GM23338 (cell line): ENCODE measurements around the gene NLRC3. TPM values are rescaled to one million over a fixed set of nuclear protein-coding genes. Genes with fewer than 3 reads are reported as not detected.

Experiments
- ATAC-seq: fragments of 200-7000 bp; cut with Tn5 transposase; 3 replicates; pipeline ENCODE4 v1.9.1; 2020
- DNase-seq: peaks from one replicate; pipeline ENCODE4 v3.0.0-alpha.2; 2015; ENCODE audit warnings: low spot score
- H2AFZ ChIP-seq: fragments of 200-600 bp; sonication (generic); 2 replicates; pipeline ENCODE4 v1.8.0; 2016; ENCODE audit warnings: antibody characterized with exemption, mild to moderate bottlenecking, moderate library complexity
- H3F3A ChIP-seq: fragments of 200-600 bp; sonication (generic); replicated peaks from 2 replicates; pipeline ENCODE4 v1.8.0; 2017; ENCODE audit warnings: antibody characterized with exemption, mixed run types, low read depth
- H3K27ac ChIP-seq: fragments of 200-600 bp; sonication (generic); 2 replicates; pipeline ENCODE4 v1.6.1; 2016; ENCODE audit warnings: low read depth
- H3K27me3 ChIP-seq: fragments of 200-600 bp; sonication (generic); 2 replicates; pipeline ENCODE4 v1.8.0; 2016; ENCODE audit warnings: mild to moderate bottlenecking, mixed run types, moderate library complexity; ENCODE audit not compliant: insufficient read depth
- H3K36me3 ChIP-seq: fragments of 200-600 bp; sonication (generic); 2 replicates; pipeline ENCODE4 v1.8.0; 2016; ENCODE audit warnings: mild to moderate bottlenecking; ENCODE audit not compliant: insufficient read depth
- H3K4me1 ChIP-seq: fragments of 200-600 bp; sonication (generic); 2 replicates; pipeline ENCODE4 v1.8.0; 2016; ENCODE audit warnings: mild to moderate bottlenecking, moderate library complexity; ENCODE audit not compliant: insufficient read depth
- H3K4me2 ChIP-seq: fragments of 200-600 bp; sonication (generic); 2 replicates; pipeline ENCODE4 v1.7.1; 2017; ENCODE audit warnings: mixed run types
- H3K4me3 ChIP-seq: fragments of 200-600 bp; sonication (generic); 2 replicates; pipeline ENCODE4 v1.6.1; 2016; ENCODE audit warnings: mixed run types
- H3K79me2 ChIP-seq: fragments of 200-600 bp; sonication (generic); replicated peaks from 2 replicates; pipeline ENCODE4 v1.8.0; 2017; ENCODE audit warnings: mild to moderate bottlenecking; ENCODE audit not compliant: insufficient read depth
- H3K9me2 ChIP-seq: fragments of 200-600 bp; sonication (generic); 2 replicates; pipeline ENCODE4 v1.8.0; 2017; ENCODE audit not compliant: insufficient read depth
- H4K20me1 ChIP-seq: fragments of 200-600 bp; sonication (generic); replicated peaks from 2 replicates; pipeline ENCODE4 v1.8.0; 2017; ENCODE audit warnings: mild to moderate bottlenecking; ENCODE audit not compliant: insufficient read depth
- H3K27ac Mint-ChIP-seq: 2 replicates; pipeline ENCODE4 v1.8.0; 2020; ENCODE audit warnings: inconsistent platforms, mild to moderate bottlenecking, moderate library complexity, mixed read lengths
- H3K27me3 Mint-ChIP-seq: 3 replicates; pipeline ENCODE4 v1.8.0; 2022; ENCODE audit warnings: low read depth, mild to moderate bottlenecking, moderate library complexity, mixed read lengths, inconsistent platforms; ENCODE audit not compliant: insufficient read depth, poor library complexity
- H3K36me3 Mint-ChIP-seq: 3 replicates; pipeline ENCODE4 v1.8.0; 2021; ENCODE audit warnings: low read depth, mild to moderate bottlenecking, inconsistent platforms, moderate library complexity, mixed read lengths
- H3K4me1 Mint-ChIP-seq: 3 replicates; pipeline ENCODE4 v1.8.0; 2020; ENCODE audit warnings: mild to moderate bottlenecking, inconsistent platforms, mixed read lengths
- H3K4me3 Mint-ChIP-seq: 3 replicates; pipeline ENCODE4 v1.8.0; 2021; ENCODE audit warnings: moderate library complexity, mild to moderate bottlenecking, inconsistent platforms, mixed read lengths
- H3K9me3 Mint-ChIP-seq: 3 replicates; pipeline ENCODE4 v1.8.0; 2020; ENCODE audit warnings: moderate library complexity, mild to moderate bottlenecking, inconsistent platforms, mixed read lengths
- CREB1 ChIP-seq: fragments of 250-450 bp; sonication (Bioruptor Pico); IDR thresholded peaks from 2 replicates; pipeline ENCODE4 v1.5.0; 2020; ENCODE audit warnings: low read depth, mild to moderate bottlenecking, moderate library complexity
- CTCF ChIP-seq, 2 experiments: fragments of 200-600 bp in 1 of 2; sonication (generic) in 1 of 2; conservative IDR thresholded peaks; 2 replicates each; pipeline versions ENCODE4 v1.5.1 to v1.6.1; 2016 to 2017; ENCODE audit warnings: antibody characterized with exemption in 2 of 2, low read depth in 2 of 2, mild to moderate bottlenecking in 2 of 2, moderate library complexity in 1 of 2
- EZH2phosphoT487 ChIP-seq: fragments of 200-600 bp; sonication (generic); IDR thresholded peaks from one replicate; pipeline ENCODE4 v1.8.1; 2018; ENCODE audit warnings: antibody characterized with exemption; ENCODE audit not compliant: unreplicated experiment
- STAT1 ChIP-seq: IDR thresholded peaks from one replicate; pipeline ENCODE4 v1.6.1; 2016; ENCODE audit warnings: antibody characterized with exemption; ENCODE audit not compliant: unreplicated experiment
- ZNF331 ChIP-seq: fragments of 250-450 bp; sonication (Bioruptor Pico); IDR thresholded peaks from 2 replicates; pipeline ENCODE4 v1.5.0; 2020; ENCODE audit warnings: low read depth, mild to moderate bottlenecking, moderate library complexity
- ZNF462 ChIP-seq: fragments of 250-450 bp; sonication (Bioruptor Pico); IDR thresholded peaks from 2 replicates; pipeline ENCODE4 v1.5.0; 2020; ENCODE audit warnings: mild to moderate bottlenecking, moderate library complexity
- polyA plus RNA-seq: library from polyadenylated mRNA; unstranded; fragments of >200 nt; fragmentation: Nextera tagmentation; extraction: Ambion mirVana; gene quantifications from 2 replicates; pipeline ENCODE4 v1.2.1, GENCODE V29; 2016
- total RNA-seq: library from RNA; depleted of rRNA; stranded (reverse); fragments of >200 nt; shearing (Covaris generic); gene quantifications from 2 replicates; pipeline ENCODE4 v1.2.3, GENCODE V29; 2014

NLRC3 gene
- total and polyA plus RNA-seq, 2 experiments from 2014 or later, result 0.11 to 0.49 TPM

GRCh38 chr16:3494386-3494973, 82.7 kb downstream of the NLRC3 start:
- H2AFZ ChIP-seq, result no peak overlapping the region
- H3K9me3 Mint-ChIP-seq, result no peaks in the 10 kb centered on the region
- no peak overlapping the region for H3K4me2 ChIP-seq
- peaks cover 8% of the 10 kb centered on the region for H3K27me3 Mint-ChIP-seq
- no peak overlapping the region for H3K27ac Mint-ChIP-seq
- no peaks in the 10 kb centered on the region for H3K4me1 ChIP-seq
- no peaks in the 10 kb centered on the region for H3K9me2 ChIP-seq
- H3K4me3 ChIP-seq, result no peak overlapping the region
- no peaks in the 10 kb centered on the region for H3K36me3 ChIP-seq
- 0 out of 2 replicates have a peak, but pooled peaks cover 3% of the 10 kb centered on the region for H3F3A ChIP-seq
- DNase-seq, result no peak
- TF ChIP-seq CTCF (conservative IDR thresholded peaks at IDR 0.05; ENCODE audit: low read depth in 2 of 2) (0 out of 4 replicates have a peak, but pooled peaks of 1 of the 2 experiments have one; percentile 1), ZNF462 (CRISPR knock-in tag) (no peak), EZH2phosphoT487 (no peak)
- no peak overlapping the region for H3K4me3 Mint-ChIP-seq
- H3K79me2 ChIP-seq, result no peaks in the 10 kb centered on the region
- no peaks in the 10 kb centered on the region for H3K4me1 Mint-ChIP-seq
- peak; percentile 52 for ATAC-seq
- no peaks in the 10 kb centered on the region for H3K27me3 ChIP-seq
- no peaks in the 10 kb centered on the region for H3K36me3 Mint-ChIP-seq
- no peak overlapping the region for H3K27ac ChIP-seq
- no peaks in the 10 kb centered on the region for H4K20me1 ChIP-seq

DNA sequence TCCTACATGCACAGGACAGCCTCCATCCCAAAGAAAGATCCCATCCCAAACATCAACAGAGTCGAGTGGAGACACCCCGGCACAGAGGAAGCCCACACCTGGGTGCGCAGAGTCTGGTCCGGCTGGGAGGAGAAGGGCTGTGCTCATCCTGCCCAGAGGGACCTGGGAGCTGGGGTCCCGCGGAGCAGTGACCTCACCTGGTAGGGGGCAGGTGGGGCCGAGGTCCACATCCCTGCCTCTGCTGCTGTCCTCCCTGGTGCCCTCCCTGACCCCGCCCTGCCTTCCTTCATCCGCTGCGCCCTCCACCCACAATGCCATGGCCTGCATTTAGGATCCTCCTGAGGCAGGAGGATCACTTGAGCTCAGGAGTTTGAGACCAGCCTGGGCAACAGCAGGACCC, 84.8 kb downstream of the NLRC3 start:
- Mint-ChIP-seq H3K27ac (no peak overlapping the region), H3K4me1 (no peaks in the 10 kb centered on the region), H3K9me3 (no peaks in the 10 kb centered on the region), H3K27me3 (peaks cover 13% of the 10 kb centered on the region), H3K36me3 (no peaks in the 10 kb centered on the region), H3K4me3 (no peak overlapping the region)
- Histone ChIP-seq H3F3A (no peaks in the 10 kb centered on the region), H4K20me1 (no peaks in the 10 kb centered on the region), H3K9me2 (no peaks in the 10 kb centered on the region), H3K36me3 (no peaks in the 10 kb centered on the region), H3K27me3 (no peaks in the 10 kb centered on the region), H3K27ac (no peak overlapping the region), H3K79me2 (no peaks in the 10 kb centered on the region), H2AFZ (no peak overlapping the region), H3K4me3 (no peak overlapping the region), H3K4me1 (no peaks in the 10 kb centered on the region), H3K4me2 (no peak overlapping the region)
- no peak for ATAC-seq
- DNase-seq, result no peak
- TF ChIP-seq STAT1 (no peak), ZNF331 (CRISPR knock-in tag) (no peak), CREB1 (CRISPR knock-in tag) (no peak)
